Activated CD4-positive, alpha-beta T cell treated with anti-CD3 and anti-CD28 coated beads, Interleukin-2, amount 10 ng/mL, durations not matched to agents 24 days and 14 days (primary cell): ENCODE results near the gene UNC5B. TPM values are rescaled to one million over a fixed set of nuclear protein-coding genes. Genes with fewer than 3 reads are reported as not detected.
A peak's percentile ranks its signal among the peaks of the same experiment; 100 is the strongest.

ENCODE experiments used
- DNase-seq: peaks from one replicate; pipeline ENCODE4 v3.0.0; 2022
- H3K27ac Mint-ChIP-seq: one replicate; pipeline ENCODE4 v1.8.0; 2022; ENCODE audit warnings: mild to moderate bottlenecking, mixed read lengths
- H3K27me3 Mint-ChIP-seq: one replicate; pipeline ENCODE4 v1.8.0; 2022; ENCODE audit warnings: mixed read lengths
- H3K36me3 Mint-ChIP-seq: one replicate; pipeline ENCODE4 v1.8.0; 2022; ENCODE audit warnings: low read depth, mild to moderate bottlenecking, mixed read lengths
- H3K4me1 Mint-ChIP-seq: one replicate; pipeline ENCODE4 v1.8.0; 2021; ENCODE audit warnings: mixed read lengths
- H3K4me3 Mint-ChIP-seq: one replicate; pipeline ENCODE4 v1.8.0; 2022; ENCODE audit warnings: mild to moderate bottlenecking, moderate library complexity, mixed read lengths
- H3K9me3 Mint-ChIP-seq: one replicate; pipeline ENCODE4 v1.8.0; 2021; ENCODE audit warnings: mixed read lengths
- intact Hi-C: fragments of 100-400 bp; cut with micrococcal nuclease; formaldehyde crosslinking; loops from one replicate; pipeline ENCODE4 v1.15.1; 2023
- total RNA-seq: library from RNA; stranded (reverse); gene quantifications from 2 replicates; pipeline ENCODE4 v1.2.3, GENCODE V29; 2022

Gene UNC5B
- total RNA-seq, 1 donor from 2014 or later: 0.14 TPM

DNA sequence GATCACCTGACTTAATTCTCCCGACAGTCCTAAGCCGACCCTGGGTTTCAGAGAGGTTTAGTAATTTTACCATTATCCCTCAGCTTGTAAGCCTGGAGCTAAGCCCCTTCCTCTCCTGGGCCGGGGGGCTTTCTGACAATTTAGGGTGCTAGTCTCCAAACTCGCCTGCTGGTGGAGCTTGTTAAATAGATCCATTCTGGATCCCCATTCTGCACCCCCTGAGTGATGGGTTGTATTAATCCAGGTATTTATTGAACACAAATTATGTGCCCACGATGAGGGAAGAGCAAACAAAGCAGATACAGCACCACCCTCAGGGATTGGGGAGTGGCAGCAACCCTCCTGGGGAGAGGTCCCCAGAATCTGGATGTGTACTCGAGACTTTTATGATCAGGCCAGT lies 105.4 kb downstream of the UNC5B start:
- Mint-ChIP-seq H3K9me3 (no peaks in the 10 kb centered on the region), H3K27me3 (peaks cover 3% of the 10 kb centered on the region), H3K4me3 (peak overlapping the region; percentile 22), H3K4me1 (peaks cover 33% of the 10 kb centered on the region), H3K27ac (peak overlapping the region; percentile 70), H3K36me3 (no peaks in the 10 kb centered on the region)
- intact Hi-C loops: loop anchor here (2.0 to 5.0 kb wide), 2 partner anchors 59 to 455 kb away; partner anchors contain the start of gene VSIR
- DNase-seq: no peak

DNA sequence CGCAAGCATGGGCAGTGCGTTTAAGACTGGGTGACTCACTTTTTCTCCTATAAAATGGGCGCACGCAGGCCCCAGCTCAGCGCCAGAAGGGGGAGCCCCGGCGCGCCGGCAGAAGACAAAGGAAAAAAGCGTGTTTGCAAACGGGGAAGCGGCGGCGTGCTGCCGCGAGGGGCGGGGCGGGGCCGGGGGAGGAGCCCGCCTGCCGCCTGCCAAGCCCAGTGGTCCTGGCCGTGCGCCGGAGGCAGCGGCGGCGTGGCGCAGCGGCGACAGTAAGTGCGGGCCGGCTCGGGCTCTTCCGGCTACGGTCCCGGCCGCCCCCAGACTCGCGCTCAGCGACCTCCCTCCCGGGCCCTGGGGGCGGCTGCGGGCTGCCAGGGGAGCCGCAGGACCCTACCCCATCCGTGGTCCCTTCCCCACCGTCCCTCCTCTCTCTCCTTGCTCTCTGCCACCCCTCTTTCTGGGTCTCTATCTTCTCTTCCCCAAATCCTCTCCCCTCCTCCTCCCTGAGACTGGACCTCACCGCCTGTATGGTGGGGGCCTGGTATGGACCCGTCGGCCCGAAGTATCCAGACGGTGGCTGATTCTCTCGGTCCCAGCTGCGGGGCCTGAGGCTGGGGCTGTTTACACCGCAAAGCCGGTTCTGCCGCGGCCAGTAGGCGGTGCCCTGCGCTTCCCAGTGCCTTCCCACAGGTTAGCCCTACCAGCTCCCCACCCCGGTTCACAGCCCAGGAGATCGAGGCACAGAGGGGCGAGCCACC lies 106.9 kb downstream of the UNC5B start, which contains the start of gene SLC29A3:
Gene SLC29A3, plus strand, starts transcription at position 218 of the 758 bp plus-strand sequence. Its CDS starts 51 bp downstream, at position 269.
- peaks cover 12% of the 10 kb centered on the region for H3K36me3 Mint-ChIP-seq
- intact Hi-C loops: loop anchor here (1.0 to 5.0 kb wide), 3 partner anchors 36 to 453 kb away; partner anchors contain the start of gene VSIR
- H3K27me3 Mint-ChIP-seq: no peaks in the 10 kb centered on the region

DNA sequence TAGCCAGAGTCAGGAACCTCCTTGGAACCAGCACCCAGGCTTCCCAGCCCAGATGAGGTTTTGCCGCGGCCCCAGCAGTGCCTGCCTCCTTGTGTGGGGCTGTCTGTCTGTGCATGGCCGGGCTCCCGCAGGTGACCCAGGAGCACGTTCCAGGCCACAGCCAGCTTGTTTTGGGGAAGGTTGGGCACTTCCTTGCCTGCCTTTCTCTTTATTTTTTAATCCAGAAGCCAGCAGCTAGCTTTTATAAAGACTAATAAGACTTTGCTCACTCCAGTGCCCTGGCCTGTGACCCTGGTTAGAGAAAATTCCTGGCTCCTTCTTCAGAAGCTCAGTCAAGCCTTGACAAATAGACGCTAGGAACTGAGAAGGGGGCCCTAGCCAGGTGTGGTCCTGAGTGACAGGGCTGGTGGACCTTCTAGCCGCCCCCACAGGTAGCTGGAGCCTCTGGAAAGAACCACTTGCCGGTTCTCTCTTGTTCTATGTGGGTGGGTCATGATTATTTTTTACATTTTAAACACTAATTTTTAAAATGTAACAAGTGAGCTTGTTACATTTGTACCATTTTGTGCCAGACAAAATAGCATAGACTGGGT lies 107.5 kb downstream of the UNC5B start:
- Mint-ChIP-seq H3K36me3 (peaks cover 16% of the 10 kb centered on the region), H3K27me3 (no peaks in the 10 kb centered on the region), H3K27ac (peak overlapping the region; percentile 94), H3K4me3 (peak overlapping the region; percentile 98), H3K9me3 (no peaks in the 10 kb centered on the region), H3K4me1 (peaks cover 30% of the 10 kb centered on the region)
- intact Hi-C loops: loop anchor here (1.0 to 5.0 kb wide), 3 partner anchors 35 to 452 kb away; partner anchors contain the start of gene VSIR
- no peak for DNase-seq

More for the DNA sequence above, 106.9 kb downstream of the UNC5B start, which contains the start of gene SLC29A3:
- Mint-ChIP-seq H3K27ac (peak within 1 kb of the TSS; percentile 94), H3K4me3 (peak within 1 kb of the TSS; percentile 98), H3K4me1 (peaks cover 34% of the 10 kb centered on the region), H3K9me3 (no peaks in the 10 kb centered on the region)
- peak; percentile 95 for DNase-seq

DNA sequence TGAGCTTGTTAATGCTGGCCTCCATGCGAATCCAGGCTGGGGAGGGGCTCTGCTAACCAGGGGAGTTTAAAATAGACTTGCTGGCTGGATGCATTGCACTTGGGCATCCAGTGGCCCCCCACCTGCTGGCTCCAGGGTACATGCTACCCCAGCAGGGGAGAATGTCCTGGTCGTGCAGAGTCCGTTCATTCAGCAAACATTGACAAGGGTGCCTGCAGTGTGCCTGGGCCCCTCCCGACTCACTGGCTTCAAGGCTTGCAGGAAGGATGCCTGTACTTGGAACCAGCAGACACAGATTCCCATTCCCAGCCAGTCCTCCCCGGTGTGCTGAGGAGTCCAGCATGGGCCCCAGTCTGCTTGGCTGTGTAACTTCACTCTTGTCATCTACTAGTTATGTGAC lies 108.2 kb downstream of the UNC5B start:
- Mint-ChIP-seq H3K36me3 (peaks cover 16% of the 10 kb centered on the region), H3K4me1 (peaks cover 29% of the 10 kb centered on the region), H3K27me3 (no peaks in the 10 kb centered on the region), H3K4me3 (peak overlapping the region; percentile 55), H3K9me3 (no peaks in the 10 kb centered on the region), H3K27ac (peak overlapping the region; percentile 27)
- no peak for DNase-seq
- intact Hi-C loops: no loop called here

DNA sequence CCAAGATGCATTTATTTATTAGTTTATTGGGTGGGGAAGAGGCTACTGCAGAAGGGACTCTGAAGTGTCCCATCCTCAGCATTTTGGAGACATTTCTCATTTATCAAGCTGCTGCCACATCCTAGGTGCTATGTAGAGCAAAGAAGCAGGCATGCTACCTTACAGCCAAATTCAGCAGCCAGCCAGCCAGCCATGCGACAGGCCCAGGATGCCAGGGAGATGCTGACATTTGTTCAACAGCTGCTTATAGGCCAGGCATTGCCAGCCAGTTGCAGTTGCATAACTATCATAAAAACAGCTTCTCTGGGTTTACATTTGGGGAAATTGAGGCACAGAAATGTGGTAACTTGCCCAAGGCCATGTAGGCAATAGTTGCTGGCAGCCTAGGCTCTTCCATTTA lies 109.0 kb downstream of the UNC5B start:
- H3K36me3 Mint-ChIP-seq: peaks cover 16% of the 10 kb centered on the region
- H3K9me3 Mint-ChIP-seq: no peaks in the 10 kb centered on the region
- intact Hi-C loops: no loop called here
- no peak for DNase-seq
- H3K4me1 Mint-ChIP-seq: peaks cover 21% of the 10 kb centered on the region
- H3K27ac Mint-ChIP-seq: no peak overlapping the region
- no peak overlapping the region for H3K4me3 Mint-ChIP-seq
- no peaks in the 10 kb centered on the region for H3K27me3 Mint-ChIP-seq

DNA sequence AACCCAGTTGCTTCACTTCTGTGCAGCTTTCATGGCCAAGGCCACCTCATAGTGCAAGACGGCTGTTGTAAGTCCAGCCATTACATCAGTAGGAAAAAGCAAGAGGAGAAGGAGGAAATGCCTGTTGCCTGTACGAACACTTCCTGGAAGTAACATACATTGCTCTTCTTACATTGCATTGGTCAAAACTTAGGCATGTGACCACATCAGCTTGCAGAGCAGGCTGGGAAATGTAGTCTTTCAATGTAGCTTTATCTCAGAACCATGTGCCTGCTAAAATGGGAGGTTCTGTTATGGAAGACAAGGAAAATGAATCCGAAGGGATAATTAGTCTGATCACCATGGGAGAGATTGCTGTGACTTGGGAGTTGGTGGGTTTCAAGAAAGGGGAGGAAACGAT lies 111.0 kb downstream of the UNC5B start:
- peak; percentile 62 for DNase-seq
- Mint-ChIP-seq H3K36me3 (peaks cover 16% of the 10 kb centered on the region), H3K9me3 (no peaks in the 10 kb centered on the region), H3K4me1 (peaks cover 12% of the 10 kb centered on the region), H3K4me3 (no peak overlapping the region), H3K27me3 (no peaks in the 10 kb centered on the region), H3K27ac (no peak overlapping the region)
- intact Hi-C loops: no loop called here

DNA sequence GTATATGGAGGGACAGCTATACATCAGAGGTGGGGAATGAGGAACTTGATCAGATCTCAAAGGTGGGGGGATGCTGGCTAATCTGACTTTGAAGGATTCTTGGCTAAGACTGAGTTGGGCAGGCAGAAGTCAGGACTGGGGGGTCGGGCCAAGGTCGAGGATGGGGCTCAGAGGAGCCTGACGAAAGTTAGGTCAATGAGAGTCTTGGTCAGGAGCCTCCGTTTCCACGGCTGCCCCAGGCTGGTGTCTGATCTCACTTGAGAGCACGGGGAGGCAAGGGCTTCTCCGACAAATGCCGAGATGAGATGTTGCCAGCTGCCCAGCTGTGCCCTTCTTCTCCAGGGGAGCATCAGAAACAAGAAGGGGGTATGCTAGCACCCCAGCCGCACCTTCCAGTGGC lies 112.4 kb downstream of the UNC5B start:
- no peaks in the 10 kb centered on the region for H3K9me3 Mint-ChIP-seq

DNA sequence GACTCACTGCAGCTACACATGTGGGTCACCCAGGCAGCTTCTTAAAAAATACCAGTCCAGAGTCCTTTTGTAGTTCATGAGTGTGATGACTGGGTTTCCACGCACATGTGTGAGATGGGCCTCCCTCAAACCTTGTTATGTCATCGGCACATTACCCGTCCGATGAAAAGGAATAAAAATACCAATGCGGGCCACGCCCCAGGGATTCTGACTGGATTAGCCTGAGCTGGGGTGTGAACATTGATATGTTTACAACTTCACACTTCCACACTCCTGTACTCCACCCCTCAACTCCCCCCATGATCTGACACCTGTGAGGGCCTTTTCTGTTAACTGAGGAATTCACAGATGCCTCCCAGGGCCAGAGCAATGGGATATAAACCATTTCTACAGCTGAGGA lies 112.9 kb downstream of the UNC5B start:
- peaks cover 4% of the 10 kb centered on the region for H3K4me1 Mint-ChIP-seq
- H3K4me3 Mint-ChIP-seq: no peak overlapping the region
- H3K36me3 Mint-ChIP-seq: peaks cover 16% of the 10 kb centered on the region
- intact Hi-C loops: no loop called here
- H3K27ac Mint-ChIP-seq: no peak overlapping the region
- no peaks in the 10 kb centered on the region for H3K9me3 Mint-ChIP-seq
- DNase-seq: no peak
- H3K27me3 Mint-ChIP-seq: no peaks in the 10 kb centered on the region

More for the DNA sequence above, 112.4 kb downstream of the UNC5B start:
- intact Hi-C loops: no loop called here
- Mint-ChIP-seq H3K27ac (no peak overlapping the region), H3K4me3 (no peak overlapping the region), H3K4me1 (peaks cover 6% of the 10 kb centered on the region), H3K27me3 (no peaks in the 10 kb centered on the region), H3K36me3 (peaks cover 16% of the 10 kb centered on the region)
- no peak for DNase-seq

DNA sequence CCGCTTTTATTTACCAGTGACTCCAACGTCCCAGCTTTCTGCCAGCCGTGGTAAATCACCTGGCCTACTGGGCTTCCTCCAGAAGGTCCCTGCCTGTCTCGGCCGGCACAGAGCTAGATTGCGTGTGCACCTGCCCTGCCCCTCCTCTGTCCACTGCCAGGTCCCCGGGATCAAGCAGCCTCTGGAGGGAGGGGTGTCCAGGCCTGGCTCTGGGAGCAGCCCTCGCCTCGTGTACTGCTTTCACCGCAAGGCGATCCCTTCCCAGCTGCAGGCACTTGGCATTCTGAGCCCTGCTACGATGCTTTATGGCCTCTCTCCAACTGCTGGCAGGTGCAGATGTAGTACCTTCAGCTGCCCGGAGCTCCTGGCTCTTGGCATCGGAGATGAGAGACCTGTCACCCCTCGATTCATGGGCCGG lies 114.1 kb downstream of the UNC5B start:
- Mint-ChIP-seq H3K27ac (no peak overlapping the region), H3K4me1 (peaks cover 3% of the 10 kb centered on the region), H3K27me3 (no peaks in the 10 kb centered on the region), H3K4me3 (no peak overlapping the region), H3K36me3 (peaks cover 16% of the 10 kb centered on the region), H3K9me3 (no peaks in the 10 kb centered on the region)
- intact Hi-C loops: no loop called here
- DNase-seq: no peak

DNA sequence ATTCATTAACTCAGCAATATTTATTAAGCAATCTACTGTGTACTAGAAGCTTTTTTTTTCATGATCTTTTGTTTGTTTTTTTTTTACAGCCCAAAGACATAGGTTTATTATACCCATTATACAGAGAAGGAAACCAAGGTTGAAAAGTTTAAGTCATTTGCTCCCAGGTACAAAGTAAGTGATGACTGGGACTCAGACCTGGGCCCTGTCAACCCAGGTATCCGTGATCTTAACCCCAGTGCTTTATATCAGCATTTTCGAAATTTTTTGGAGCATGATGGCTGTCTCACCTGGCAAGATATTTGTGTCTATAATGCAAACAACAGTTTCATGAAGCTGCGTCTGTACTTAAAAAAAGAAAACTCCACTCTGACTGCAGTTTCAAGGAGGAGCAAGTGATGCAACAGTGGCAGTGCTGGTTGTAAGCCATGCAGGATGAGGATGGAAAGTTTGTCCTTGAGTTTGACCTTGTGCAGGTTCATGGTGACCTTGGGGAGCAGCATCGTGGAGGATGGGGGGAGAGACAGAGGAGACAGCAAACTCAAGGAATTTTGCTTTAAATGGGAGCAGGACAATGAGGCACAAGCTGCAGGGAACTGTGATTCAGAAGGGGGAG lies 118.5 kb downstream of the UNC5B start:
- H3K4me1 Mint-ChIP-seq: no peaks in the 10 kb centered on the region
- no peaks in the 10 kb centered on the region for H3K27me3 Mint-ChIP-seq
- DNase-seq: no peak
- H3K36me3 Mint-ChIP-seq: no peaks in the 10 kb centered on the region
- no peaks in the 10 kb centered on the region for H3K9me3 Mint-ChIP-seq
- H3K4me3 Mint-ChIP-seq: no peak overlapping the region
- no peak overlapping the region for H3K27ac Mint-ChIP-seq
- intact Hi-C loops: no loop called here

DNA sequence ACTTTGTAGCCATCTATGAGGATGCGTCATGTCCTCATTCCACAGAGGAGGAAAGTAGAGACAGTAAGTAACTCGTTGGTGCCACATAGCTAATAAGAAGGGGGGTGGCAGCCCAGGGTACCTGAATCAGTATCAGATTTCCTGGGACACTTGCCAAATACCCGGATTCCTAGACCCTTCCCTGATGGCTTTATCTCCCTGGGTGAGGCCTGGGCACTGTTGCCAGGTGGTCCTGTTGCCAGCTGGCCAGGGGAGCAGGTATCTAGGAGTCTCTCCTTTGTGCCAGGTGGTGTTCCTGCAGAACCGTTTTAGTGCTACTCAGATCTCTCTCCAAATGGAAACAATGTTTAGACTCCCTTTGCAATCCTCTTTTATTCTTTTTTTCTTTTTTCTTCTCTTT lies 119.4 kb downstream of the UNC5B start:
- Mint-ChIP-seq H3K4me1 (no peaks in the 10 kb centered on the region), H3K9me3 (no peaks in the 10 kb centered on the region), H3K27me3 (no peaks in the 10 kb centered on the region), H3K27ac (no peak overlapping the region), H3K36me3 (no peaks in the 10 kb centered on the region), H3K4me3 (no peak overlapping the region)
- intact Hi-C loops: no loop called here
- no peak for DNase-seq

DNA sequence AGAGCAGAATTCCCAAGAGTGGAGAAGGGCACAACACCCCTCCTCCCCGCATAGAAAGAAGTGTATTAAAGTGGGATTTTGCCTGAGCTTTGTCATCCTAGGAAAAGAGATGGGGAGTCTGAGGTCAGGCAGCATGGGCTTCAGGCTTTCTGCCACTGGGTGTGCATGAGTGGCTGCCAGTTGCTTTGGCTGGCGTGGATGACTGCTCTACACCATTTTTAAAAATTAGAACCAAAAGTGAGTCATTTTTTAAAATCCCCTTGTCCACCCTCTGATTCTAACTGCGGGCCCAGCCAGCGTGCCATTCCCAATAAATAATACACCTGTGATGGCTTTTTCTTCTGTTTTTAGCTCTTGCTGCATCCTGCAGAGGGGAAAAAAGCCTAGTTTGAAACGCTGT lies 120.1 kb downstream of the UNC5B start:
- Mint-ChIP-seq H3K4me3 (no peak overlapping the region), H3K27me3 (no peaks in the 10 kb centered on the region), H3K36me3 (no peaks in the 10 kb centered on the region), H3K4me1 (no peaks in the 10 kb centered on the region), H3K27ac (no peak overlapping the region), H3K9me3 (no peaks in the 10 kb centered on the region)
- intact Hi-C loops: no loop called here
- no peak for DNase-seq

DNA sequence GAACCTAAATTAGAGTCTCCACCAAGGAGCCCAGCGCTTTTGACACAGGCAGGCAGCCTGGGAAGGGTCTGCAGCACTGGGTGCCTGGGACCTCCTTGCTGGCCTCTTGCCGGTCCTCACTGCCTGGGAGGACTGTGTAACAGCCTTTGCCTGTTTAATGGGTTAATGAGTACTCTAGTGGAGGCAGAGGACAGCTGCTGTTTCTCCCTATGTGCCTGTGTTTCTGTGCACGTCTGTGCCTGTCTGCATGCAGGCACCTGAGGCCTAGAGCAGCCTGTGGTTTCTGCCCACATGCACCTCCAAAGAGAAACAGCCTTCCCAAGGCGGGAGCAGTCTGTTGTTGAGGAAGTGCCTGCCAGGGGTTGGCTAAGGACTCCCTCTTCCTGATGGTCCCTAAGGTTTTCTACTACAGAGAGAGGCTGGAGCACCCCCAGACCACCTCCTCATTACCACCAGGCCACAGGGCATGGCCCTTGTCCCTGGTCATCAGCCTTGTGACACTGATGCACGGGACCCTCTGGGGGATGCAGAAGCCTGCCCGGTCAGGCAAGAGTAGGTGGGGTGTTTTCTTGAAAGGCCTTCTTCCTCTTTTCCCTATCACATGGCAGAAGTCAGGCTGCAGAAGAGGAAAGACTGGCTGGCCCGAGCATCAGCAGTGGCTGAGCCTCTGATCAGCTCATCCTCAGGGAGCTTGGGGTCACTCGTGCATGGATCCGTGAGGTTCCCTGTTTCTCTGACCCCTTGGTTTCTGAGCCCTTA lies 120.9 kb downstream of the UNC5B start:
- H3K27ac Mint-ChIP-seq: no peak overlapping the region
- no peak for DNase-seq
- no peaks in the 10 kb centered on the region for H3K36me3 Mint-ChIP-seq
- no peaks in the 10 kb centered on the region for H3K9me3 Mint-ChIP-seq
- no peak overlapping the region for H3K4me3 Mint-ChIP-seq
- no peaks in the 10 kb centered on the region for H3K27me3 Mint-ChIP-seq
- intact Hi-C loops: no loop called here
- no peaks in the 10 kb centered on the region for H3K4me1 Mint-ChIP-seq
